BLaER1 (cell line): ENCODE data around the gene UNK.

Source experiments
- H3K27ac ChIP-seq: shearing (Covaris generic); formaldehyde crosslinking; 2 replicates; pipeline ENCODE4 v1.8.1; 2022
- H3K27me3 ChIP-seq: shearing (Covaris generic); formaldehyde crosslinking; 2 replicates; pipeline ENCODE4 v1.8.1; 2022
- H3K36me3 ChIP-seq: shearing (Covaris generic); formaldehyde crosslinking; 2 replicates; pipeline ENCODE4 v1.8.1; 2022
- H3K4me1 ChIP-seq: shearing (Covaris generic); formaldehyde crosslinking; 2 replicates; pipeline ENCODE4 v1.8.1; 2022
- H3K4me2 ChIP-seq: shearing (Covaris generic); formaldehyde crosslinking; 2 replicates; pipeline ENCODE4 v1.8.1; 2022
- H3K4me3 ChIP-seq: shearing (Covaris generic); formaldehyde crosslinking; 2 replicates; pipeline ENCODE4 v1.8.1; 2022
- H3K9ac ChIP-seq: shearing (Covaris generic); formaldehyde crosslinking; 2 replicates; pipeline ENCODE4 v1.8.1; 2022
- H3K9me3 ChIP-seq: shearing (Covaris generic); formaldehyde crosslinking; 2 replicates; pipeline ENCODE4 v1.8.1; 2022
- H4K20me1 ChIP-seq: shearing (Covaris generic); formaldehyde crosslinking; 2 replicates; pipeline ENCODE4 v1.8.1; 2022
- Cebpa-rat ChIP-seq: shearing (Covaris generic); IDR thresholded peaks from 2 replicates; pipeline ENCODE4 v1.8.1; 2022

Gene UNK

DNA sequence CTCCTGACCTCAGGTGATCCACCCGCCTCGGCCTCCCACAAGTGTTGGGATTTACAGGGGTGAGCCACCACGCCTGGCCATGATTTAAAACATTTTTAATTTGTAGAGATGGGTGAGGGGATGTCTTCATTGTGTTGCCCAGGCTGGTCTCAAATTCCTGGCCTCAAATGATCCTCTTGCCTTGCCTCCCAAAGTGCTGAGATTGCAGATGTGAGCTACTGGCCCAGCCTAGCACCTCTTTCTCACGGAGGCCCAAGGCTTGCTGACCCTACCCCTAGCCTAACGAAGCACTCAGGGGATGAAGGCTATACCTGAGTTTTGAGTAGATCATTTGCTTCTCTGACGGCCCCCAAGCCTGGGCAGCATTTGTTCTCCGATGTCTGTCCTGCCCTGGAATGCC, 26.6 kb downstream of the UNK start:
- Histone ChIP-seq H3K27me3 (no peaks in the 10 kb centered on the region), H3K9ac (0 out of 2 replicates have a peak overlapping the region, but pooled peaks have one; percentile 6), H3K9me3 (no peaks in the 10 kb centered on the region), H3K4me2 (no peak overlapping the region), H3K4me1 (peaks cover 19% of the 10 kb centered on the region), H3K4me3 (no peak overlapping the region), H4K20me1 (peaks cover 64% of the 10 kb centered on the region), H3K36me3 (peaks cover 88% of the 10 kb centered on the region), H3K27ac (no peak overlapping the region)
- TF ChIP-seq Cebpa-rat: no peak

DNA sequence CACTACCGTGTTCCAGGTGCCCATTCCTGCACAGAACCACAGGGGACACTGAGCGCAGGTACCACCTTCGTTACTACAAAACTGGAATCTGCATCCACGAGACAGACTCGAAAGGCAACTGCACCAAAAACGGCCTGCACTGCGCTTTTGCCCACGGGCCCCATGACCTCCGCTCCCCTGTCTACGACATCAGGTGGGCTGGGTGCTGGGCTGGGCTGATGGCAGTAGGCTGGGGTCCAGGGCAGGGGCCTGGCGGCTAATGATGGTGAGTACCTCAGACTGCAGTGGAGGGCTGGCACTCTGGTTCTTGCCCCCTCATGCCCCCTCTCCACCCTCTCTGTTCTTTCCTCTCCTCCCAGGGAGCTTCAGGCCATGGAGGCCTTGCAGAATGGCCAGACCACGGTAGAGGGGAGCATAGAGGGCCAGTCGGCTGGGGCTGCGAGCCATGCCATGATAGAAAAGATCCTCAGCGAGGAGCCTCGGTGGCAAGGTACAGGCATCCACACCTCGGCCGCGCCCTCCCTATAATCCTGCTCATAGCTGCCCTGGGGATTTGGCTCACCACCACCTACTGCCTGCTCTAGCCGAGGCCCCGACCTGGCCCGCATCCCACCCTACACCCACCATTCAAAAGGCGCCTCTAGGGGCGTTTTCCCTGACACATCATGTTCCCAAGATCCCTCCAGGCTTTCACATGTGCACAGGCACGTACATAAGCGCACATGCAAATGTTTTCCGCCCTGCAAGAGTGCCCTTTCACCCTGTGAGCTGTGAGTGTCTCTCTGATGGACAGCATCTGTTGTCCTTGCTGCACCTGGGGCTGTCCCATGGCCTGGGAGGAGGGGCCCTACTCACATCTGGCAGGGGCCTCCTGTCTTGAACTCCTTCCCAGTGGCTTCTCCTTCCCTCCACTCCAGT, 27.7 kb downstream of the UNK start:
- no peak overlapping the region for H3K4me2 ChIP-seq
- no peak for TF ChIP-seq Cebpa-rat

DNA sequence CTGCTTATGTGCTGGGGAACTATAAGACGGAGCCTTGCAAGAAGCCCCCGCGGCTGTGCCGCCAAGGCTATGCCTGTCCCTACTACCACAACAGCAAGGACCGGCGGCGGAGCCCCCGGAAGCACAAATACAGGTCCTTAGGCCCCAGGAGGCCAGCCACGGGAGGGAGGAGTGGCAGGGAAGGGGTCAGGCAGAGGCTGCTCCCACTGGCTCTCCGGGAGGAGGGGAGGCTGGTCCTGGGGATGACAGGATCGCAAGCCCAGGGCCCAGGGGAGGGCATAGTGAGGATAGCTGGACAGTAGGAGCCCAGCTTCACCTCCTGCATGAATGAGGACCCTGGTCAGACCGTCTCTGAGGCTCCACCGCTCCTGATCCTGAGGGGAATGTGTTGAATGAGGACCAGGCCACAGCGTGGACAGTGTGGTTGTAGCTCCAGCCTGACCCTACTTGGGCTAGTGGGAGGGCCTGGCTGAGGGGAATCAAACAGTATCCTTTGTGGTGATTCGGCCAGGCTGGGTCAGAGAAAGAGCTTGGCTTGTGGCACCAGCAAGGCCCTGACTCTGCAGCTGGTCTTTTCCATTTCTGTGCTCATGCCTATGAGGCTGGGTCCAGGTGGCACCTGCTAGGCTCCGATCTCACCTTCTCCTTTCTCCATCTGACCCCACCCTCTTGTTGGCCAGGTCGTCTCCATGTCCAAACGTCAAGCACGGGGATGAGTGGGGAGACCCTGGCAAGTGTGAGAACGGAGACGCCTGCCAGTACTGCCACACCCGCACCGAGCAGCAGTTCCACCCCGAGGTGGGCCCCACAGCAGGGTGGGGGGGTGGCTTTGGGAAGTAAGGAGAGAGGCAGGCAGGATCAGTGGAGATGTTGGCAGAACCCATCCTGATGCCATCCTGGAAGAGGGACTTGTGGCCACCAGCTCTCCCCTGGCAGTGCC, 28.7 kb downstream of the UNK start:
- no peak for TF ChIP-seq Cebpa-rat
- H3K36me3 ChIP-seq: peaks cover 94% of the 10 kb centered on the region
- no peak overlapping the region for H3K4me2 ChIP-seq
- peaks cover 42% of the 10 kb centered on the region for H4K20me1 ChIP-seq
- H3K9ac ChIP-seq: no peak overlapping the region
- peaks cover 10% of the 10 kb centered on the region for H3K4me1 ChIP-seq
- no peaks in the 10 kb centered on the region for H3K9me3 ChIP-seq
- no peak overlapping the region for H3K27ac ChIP-seq
- no peaks in the 10 kb centered on the region for H3K27me3 ChIP-seq
- no peak overlapping the region for H3K4me3 ChIP-seq

More for the DNA sequence above, 27.7 kb downstream of the UNK start:
- Histone ChIP-seq H3K36me3 (peaks cover 90% of the 10 kb centered on the region), H3K27me3 (no peaks in the 10 kb centered on the region), H3K9me3 (no peaks in the 10 kb centered on the region), H3K4me3 (no peak overlapping the region), H3K27ac (no peak overlapping the region), H4K20me1 (peaks cover 52% of the 10 kb centered on the region), H3K9ac (no peak overlapping the region), H3K4me1 (peaks cover 19% of the 10 kb centered on the region)

DNA sequence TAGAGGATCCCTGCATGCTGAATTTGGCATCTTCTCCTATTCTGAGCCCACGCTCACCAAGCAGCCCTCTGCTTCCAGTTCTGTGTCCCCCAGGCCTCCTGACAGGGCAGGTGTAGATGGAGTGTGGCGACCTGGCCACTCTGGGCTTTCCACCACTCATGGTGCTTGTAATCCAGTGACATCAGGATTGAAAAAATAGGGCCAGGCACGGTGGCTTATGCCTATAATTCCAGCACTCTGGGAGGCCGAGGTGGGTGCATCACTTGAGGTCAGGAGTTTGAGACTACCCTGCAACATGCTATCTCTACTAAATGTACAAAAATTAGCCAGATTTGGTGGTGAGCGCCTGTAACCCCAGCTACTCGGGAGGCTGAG, 29.4 kb downstream of the UNK start:
- H3K27me3 ChIP-seq: no peaks in the 10 kb centered on the region
- TF ChIP-seq Cebpa-rat: no peak
- H3K27ac ChIP-seq: no peak overlapping the region
- no peak overlapping the region for H3K9ac ChIP-seq
- peaks cover 37% of the 10 kb centered on the region for H4K20me1 ChIP-seq
- H3K4me2 ChIP-seq: no peak overlapping the region
- H3K36me3 ChIP-seq: peaks cover 99% of the 10 kb centered on the region
- no peak overlapping the region for H3K4me3 ChIP-seq
- no peaks in the 10 kb centered on the region for H3K9me3 ChIP-seq
- 0 out of 2 replicates have a peak, but pooled peaks cover 5% of the 10 kb centered on the region for H3K4me1 ChIP-seq

DNA sequence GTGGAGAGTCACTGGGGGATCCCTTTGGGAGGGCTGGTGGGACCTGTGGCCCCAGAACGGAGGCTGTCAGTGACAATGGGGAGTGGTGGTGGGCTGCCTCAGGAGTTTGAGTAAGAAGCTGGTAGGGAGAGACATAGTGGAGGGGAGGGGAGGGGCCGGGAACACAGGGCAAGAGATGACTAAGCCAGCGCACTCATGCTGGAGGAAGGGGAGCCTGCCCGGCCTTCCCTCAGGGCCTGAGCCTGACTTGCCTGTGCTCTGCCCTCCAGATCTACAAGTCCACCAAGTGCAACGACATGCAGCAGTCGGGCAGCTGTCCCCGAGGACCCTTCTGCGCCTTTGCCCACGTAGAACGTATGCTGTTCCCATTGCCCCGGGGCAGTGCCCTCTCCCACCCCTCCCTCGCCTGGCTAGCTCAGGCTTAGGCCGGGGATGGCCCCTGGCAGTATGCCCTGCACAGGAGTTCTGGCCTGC, 30.3 kb downstream of the UNK start:
- H4K20me1 ChIP-seq: peaks cover 28% of the 10 kb centered on the region
- no peaks in the 10 kb centered on the region for H3K9me3 ChIP-seq
- no peaks in the 10 kb centered on the region for H3K27me3 ChIP-seq
- no peaks in the 10 kb centered on the region for H3K4me1 ChIP-seq
- no peak overlapping the region for H3K4me2 ChIP-seq
- TF ChIP-seq Cebpa-rat: no peak
- H3K27ac ChIP-seq: no peak overlapping the region
- H3K9ac ChIP-seq: no peak overlapping the region
- H3K4me3 ChIP-seq: no peak overlapping the region
- H3K36me3 ChIP-seq: peaks cover 98% of the 10 kb centered on the region

DNA sequence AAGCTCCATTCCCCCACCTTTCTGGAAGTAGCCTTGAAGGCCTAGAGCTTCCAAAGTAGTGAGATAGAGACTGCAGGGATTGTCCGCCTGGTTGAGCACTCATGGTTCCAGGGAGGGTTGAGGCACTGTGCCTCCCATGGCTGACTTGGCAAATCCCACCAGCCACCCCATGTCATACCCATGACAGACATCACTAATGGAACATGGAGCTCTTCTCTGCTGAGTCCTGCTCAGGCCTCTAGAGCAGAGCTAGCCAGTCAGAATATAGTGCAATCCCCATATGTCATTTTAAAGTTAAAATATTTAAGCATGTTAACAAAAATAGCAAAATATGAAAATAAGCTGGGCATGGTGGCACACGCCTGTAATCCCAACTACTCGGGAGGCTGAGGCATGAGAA, 30.8 kb downstream of the UNK start:
- Histone ChIP-seq H3K27ac (no peak overlapping the region), H4K20me1 (peaks cover 25% of the 10 kb centered on the region), H3K4me1 (no peaks in the 10 kb centered on the region), H3K4me2 (no peak overlapping the region), H3K4me3 (no peak overlapping the region), H3K9me3 (no peaks in the 10 kb centered on the region), H3K9ac (no peak overlapping the region), H3K27me3 (no peaks in the 10 kb centered on the region), H3K36me3 (peaks cover 98% of the 10 kb centered on the region)
- no peak for TF ChIP-seq Cebpa-rat

DNA sequence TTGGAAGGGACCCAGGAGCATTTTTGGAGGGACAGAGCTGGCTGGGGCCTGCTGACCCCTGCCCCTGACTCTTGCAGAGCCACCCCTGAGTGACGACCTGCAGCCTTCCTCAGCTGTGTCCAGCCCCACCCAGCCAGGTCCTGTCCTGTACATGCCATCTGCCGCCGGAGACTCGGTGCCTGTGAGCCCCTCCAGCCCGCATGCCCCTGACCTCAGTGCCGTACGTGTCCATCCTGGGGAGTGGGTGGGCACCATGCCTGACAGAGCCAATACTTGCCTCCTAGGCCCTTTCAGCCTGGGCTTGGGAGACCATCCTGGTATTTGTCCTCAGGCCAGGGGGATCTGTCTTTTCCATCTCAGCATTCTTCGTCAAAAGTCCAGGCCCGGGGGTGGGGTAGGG, 32.1 kb downstream of the UNK start:
- H3K9ac ChIP-seq: no peak overlapping the region
- no peak overlapping the region for H3K4me3 ChIP-seq
- no peaks in the 10 kb centered on the region for H3K27me3 ChIP-seq
- peaks cover 24% of the 10 kb centered on the region for H4K20me1 ChIP-seq
- H3K4me1 ChIP-seq: peaks cover under 1% of the 10 kb centered on the region; the same call in 1 of the 2 replicates
- no peak for TF ChIP-seq Cebpa-rat
- no peak overlapping the region for H3K27ac ChIP-seq
- H3K36me3 ChIP-seq: peaks cover 98% of the 10 kb centered on the region
- H3K9me3 ChIP-seq: no peaks in the 10 kb centered on the region
- H3K4me2 ChIP-seq: no peak overlapping the region

DNA sequence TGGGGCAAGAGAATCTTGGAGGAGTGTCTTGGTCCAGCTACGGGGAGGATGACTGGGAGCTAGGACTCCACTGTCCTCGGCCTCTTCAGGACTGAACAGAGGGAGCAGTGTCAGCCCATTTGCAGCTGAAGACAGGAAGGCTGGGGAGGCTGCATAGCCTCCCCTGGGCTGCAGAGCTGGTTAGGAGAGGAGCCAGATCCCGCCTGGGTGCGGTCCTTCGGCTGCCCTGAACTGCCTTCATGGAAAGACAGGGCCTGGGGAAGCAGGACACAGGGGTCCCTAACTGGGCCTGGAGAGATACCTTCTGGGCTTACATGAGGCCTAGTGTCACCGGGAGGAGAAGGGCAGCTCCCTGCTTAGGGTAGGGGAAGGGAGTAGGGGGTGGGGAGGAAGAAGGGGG, 33.0 kb downstream of the UNK start:
- Histone ChIP-seq H3K36me3 (peaks cover 98% of the 10 kb centered on the region), H3K4me3 (no peak overlapping the region), H3K27ac (no peak overlapping the region), H3K4me1 (peaks cover 9% of the 10 kb centered on the region; the same call in 1 of the 2 replicates), H3K27me3 (no peaks in the 10 kb centered on the region), H3K9me3 (no peaks in the 10 kb centered on the region), H3K9ac (no peak overlapping the region), H4K20me1 (peaks cover 25% of the 10 kb centered on the region), H3K4me2 (no peak overlapping the region)
- no peak for TF ChIP-seq Cebpa-rat

DNA sequence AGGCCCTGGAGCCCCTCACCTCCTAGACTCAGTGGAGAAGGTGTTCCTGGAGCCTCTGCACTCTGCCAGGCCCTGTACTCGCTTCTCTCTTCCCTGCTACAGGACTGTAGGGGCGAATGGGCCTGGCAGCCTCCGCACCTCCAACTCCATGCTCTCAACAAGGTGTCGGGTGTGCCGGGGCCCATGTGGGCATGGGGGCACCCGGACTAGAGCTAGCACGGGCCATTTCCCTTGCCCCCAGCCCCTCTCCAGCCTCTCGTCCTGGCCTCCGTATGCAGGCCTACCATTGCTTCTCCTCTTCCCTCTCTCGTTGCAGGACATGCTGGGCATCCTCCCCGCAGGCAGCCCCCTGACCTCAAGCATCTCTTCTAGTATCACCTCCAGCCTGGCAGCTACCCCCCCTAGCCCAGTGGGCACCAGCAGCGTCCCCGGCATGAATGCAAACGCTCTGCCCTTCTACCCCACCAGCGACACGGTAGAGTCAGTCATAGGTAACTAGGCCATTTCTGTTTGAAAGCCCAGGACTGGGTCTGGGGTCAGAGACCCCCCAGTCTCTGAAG, 33.8 kb downstream of the UNK start:
- peaks cover 33% of the 10 kb centered on the region for H4K20me1 ChIP-seq
- no peak overlapping the region for H3K4me3 ChIP-seq
- no peak overlapping the region for H3K27ac ChIP-seq
- no peaks in the 10 kb centered on the region for H3K27me3 ChIP-seq
- no peaks in the 10 kb centered on the region for H3K9me3 ChIP-seq
- H3K4me2 ChIP-seq: no peak overlapping the region
- H3K4me1 ChIP-seq: peaks cover 9% of the 10 kb centered on the region; the same call in 1 of the 2 replicates
- H3K36me3 ChIP-seq: peaks cover 98% of the 10 kb centered on the region
- 0 out of 2 replicates have a peak overlapping the region, but pooled peaks have one; percentile 15 for H3K9ac ChIP-seq
- TF ChIP-seq Cebpa-rat: no peak
